ENCODE results near the gene UPK1B.

- TF ChIP-seq POLR2A (IDR thresholded peaks at IDR 0.05) (no peak), CTCF (IDR thresholded peaks at IDR 0.05) (no peak)
These were observed 70.3 kb downstream of the UPK1B start for GRCh38 chr3:119243712-119244111.

All from testis (tissue), 2 donors.